Bone marrow (tissue), 2 donors: ENCODE data around the gene LILRA5.
"Not testable (repeated sequence)": the region's sequence is repeated elsewhere in the genome, so short reads cannot be mapped to it uniquely, and the experiment has no call there.

Source experiments
- DNase-seq, 2 donors: peaks; one replicate each; lab custom pipeline; 2025; lab: John Stamatoyannopoulos, UW

Gene LILRA5

DNA sequence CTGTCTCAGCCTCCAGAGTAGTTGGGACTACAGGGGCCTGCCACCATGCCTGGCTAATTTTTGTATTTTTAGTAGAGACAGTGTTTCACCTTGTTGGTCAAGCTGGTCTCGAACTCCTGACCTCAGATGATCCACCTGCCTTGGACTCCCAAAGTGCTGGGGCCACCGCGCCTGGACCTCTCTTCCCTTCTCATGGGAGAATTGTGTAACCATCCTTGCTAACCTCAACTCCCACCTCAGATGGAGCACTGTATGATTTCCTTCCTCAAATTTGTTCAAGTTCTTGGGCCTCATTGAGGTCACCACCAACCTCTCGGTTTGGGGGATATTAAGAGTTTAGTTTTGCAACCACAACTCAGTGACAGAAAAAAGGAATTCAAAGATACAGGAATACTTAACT, 10.7 kb downstream of the LILRA5 start:
- peak in 1 of 2 donors; percentile 58 for DNase-seq

DNA sequence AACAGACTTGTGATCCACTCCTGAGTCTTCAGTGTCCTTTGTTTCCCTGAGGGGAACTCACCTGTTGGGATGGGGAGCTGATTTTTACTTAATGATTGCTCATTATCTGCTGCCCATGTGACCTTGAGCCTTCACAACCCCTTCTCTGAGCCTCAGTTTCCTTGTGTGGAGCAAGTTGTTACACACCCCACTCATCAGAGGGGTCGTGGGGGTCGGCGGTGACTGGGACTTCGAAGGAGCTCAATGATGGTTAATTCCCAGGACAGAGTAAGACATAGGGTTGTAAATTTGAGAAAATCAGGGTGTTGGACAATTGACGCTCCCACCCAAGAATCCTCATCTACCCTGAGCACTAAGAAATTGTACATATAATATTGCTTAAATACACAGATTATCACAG, 13.5 kb downstream of the LILRA5 start:
- DNase-seq = no peak

DNA sequence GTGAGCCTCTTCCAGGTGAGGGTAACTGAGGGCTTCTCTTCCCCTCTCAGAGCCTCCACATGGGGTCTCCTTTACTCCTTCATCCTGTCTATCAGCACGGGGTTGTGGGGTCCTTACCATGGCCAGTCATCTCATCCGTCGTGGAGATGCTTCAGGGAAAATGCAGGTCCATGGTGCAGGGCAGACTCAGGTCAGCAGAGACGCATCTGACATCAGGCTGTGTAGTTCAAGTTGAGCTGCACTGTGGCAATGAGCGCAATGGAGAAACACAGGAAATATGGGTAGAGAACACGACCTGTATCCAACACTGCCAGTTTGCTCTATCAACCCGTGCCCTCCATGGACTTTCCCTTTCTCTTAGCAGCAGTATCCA, 13.9 kb downstream of the LILRA5 start:
- DNase-seq = no peak

DNA sequence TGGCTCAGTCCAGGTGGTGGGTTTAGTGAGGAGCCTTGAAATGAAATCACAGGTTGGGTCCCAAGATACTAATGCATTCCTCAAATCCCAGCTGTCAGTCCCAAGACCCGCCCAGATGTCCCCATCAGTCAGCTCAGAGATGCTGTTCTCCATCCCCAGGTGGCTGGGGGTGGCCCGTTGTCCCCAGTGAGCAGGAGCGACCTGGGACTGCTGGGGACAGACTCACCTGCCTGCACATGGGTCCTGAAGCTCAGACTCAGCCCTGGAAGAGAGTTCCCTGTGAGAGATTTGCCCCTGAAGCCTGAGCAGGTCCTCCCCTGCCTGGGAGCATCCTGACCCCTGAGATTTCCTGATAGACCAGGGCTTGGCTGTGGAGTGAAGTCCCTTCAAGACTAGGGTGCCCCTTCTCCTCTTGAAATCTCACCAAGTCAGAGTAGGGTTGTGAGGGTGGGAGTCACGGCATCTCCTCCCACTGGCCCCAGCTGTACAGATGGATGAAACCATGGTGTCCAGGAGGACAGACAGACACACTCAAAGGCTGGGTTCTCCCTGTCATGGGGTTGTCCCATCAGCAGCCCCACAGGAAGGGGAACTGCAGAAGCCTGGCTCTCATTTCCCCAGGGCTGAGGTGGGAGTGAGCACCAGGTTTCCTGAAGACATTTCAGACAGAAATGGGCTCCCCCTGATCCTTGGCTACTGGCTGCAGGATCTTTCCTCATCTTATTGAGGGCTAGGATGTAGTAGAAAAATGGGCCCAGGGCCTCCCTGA, 14.4 kb downstream of the LILRA5 start:
- no peak for DNase-seq

DNA sequence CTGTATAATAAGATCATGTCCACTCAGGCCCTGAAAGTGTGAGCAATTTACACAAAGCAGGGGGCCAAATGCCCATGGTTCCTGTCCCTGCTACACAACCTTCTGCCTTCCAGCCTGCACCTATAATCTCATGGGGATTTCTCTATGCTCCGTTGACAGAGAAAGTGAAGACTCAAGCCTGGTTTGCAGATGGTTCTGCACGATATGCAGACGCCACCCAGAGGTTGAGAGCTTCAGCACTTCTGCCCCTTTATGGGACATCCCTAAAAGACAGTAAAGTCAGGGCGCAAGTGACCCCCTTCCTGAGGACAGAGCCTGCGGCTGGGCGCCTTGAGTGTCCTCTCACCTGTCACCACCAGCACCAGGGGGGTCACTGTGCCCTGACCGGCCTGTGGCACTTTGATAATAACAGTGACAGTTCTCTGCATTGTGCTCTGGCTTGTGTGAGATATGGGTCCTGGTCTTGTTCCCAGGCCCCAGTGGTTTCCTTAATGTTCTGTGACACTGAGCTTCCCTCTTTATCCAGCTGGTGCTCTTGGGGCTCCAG, 15.1 kb downstream of the LILRA5 start:
- no peak for DNase-seq

DNA sequence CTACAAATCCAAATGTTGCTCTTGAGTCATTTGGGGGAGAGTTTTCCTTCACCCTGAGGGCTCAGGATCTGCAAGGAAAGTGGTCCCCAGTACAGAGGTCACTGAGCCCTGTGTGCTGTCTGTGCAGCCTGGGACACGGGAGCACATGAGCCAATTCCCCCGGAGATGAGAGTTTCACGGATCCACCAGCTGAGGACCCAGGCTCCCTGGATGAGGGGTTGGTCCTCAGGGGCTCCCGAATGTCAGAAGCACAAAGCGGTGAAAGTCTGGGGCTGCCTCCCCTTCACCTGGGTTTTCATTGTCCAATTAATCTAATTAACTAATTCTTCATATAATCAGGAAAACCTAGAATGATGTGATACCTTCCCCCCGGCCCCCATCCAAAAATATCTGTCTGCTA, 18.4 kb downstream of the LILRA5 start:
- DNase-seq = no peak

DNA sequence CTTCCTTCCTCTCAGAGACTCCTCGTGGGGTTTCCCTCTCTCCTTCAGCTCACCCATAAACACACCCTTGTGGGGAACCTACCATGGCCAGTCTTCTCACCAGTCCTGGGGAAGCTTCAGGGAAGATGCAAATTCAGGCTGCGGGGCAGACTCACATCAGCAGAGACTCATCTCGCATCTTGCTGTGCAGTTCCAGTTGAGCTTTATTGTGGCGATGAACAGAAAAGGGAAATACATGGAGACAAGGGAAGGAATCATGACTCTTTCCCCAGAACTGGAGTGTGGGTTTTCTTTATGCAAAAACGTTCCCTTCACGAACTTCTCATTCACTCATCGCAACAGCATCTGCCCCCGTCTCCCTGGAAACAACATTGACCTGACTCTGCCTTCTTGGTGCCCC, 23.8 kb downstream of the LILRA5 start:
- DNase-seq = not testable (repeated sequence)

DNA sequence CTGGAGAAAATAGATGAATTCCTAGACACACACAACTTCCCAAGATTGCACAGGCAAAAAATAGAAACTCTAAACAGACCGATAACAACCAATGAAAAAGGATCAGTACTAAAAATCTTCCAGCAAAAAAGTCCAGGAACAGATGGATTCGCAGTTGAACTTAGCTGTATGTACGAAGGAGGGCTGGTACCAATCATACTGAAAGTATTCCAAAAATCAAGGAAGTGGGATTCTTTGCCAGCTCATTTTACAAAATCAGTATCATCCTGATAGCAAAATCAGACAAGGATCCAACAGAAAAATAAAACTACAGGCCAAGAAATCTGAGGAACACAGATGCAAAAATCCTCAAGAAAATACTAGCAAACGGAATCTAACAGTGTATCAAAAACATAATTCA, 25.5 kb downstream of the LILRA5 start:
- no peak for DNase-seq

DNA sequence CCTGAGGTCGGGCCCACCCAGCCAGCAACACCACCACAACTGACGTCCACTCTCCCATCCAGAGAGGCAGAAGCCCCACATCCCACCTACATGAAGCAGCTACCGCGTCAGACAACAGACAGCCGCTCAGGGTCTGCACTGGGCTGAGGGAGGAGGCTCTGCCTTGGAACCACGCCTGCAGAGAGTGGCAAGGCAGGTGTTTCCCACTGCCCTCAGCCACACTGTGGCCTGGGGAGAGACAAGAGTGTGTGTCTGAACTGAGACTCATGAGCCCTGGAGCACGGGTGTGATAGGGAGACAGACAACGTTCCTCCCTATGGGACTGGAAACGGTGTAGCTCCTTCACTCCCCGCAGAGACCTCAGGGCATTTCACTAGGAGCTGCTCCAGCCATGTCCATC, 26.7 kb downstream of the LILRA5 start:
- DNase-seq = not testable (repeated sequence)

DNA sequence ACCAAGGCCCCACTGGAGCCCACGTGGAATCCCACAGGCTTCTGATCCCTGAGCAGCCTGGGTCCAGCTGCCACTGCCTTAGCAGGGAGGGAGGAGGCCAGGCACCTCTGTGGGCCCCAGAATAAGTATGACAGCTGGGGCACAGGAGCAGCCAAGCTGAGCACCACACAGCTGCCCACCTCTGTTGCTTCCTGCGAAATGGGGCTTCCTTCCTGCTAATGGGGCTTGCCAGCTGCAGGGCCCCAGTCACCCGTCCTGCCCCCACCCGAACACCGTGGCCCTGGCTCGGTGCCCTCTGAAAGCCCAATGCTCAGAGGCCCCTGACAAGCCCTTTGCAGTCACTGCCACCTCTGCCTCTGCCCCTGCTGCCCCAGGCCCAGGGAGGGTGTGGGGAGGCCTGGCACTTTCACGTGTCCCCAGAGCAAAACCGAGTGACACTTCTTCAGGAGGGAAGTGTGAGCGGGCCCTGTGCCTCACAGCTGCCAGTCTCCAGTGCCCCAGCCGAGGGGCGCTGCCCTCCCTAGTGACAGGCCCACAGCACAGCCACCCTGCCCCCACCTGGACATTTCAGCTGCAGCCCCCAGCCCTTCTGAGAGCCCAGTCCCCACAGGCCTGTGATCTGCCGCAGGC, 27.4 kb downstream of the LILRA5 start:
- DNase-seq = peak in 1 of 2 donors; percentile 51

DNA sequence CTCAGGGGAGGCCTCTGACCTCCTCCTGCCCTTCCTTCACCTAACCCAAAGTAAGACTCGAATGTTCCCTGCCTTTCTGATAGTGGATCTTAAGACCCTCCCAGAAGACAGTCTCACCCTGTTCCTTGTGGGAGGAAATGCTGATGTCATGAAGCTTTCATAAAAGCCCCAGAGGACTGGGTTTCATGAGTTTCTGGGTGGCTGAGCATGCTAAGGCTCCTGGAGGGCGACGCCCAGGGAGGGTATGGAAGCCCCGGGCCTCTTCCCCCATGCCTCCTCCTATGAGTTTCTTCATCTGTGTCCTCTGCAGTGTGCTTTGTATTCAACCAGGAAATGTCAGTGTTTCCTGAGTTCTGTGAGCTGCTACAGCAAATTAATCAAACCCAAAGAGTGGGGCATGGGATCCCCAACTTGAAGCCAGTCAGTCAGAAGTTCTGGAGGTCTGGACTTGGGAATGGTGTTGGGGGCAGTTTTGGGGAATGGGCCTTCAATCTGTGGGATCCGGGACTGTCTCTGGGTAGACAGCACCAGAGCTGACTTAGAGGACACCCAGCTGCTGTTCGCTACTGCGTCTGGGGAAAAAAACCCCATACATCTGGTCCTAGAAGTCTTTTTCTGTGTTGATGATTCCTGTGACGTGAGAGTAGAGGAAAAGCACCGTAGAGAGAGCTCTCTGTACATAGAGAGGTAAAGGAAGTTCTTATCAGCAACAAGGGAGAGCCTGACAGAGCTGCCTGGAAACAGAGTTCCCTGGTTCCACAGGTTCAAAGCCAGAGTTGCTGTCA, 30.1 kb downstream of the LILRA5 start:
- peak in 1 of 2 donors; percentile 41 for DNase-seq

DNA sequence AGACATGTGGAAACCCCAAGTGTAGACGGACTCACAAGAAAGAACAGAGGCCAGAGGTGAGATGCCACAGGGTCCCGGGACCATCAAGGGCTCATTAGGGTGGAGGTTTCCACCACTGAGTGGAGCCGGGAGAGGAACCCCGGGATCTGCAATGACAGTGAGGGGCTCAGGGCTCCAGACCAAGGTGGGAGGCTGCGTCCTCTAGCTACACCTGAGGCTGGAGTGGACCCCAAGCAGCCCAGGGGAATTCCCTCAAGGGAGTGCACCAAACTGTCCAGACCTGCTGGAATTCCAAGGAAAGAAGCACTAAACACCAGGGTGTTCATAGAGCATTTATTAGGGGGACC, 31.3 kb downstream of the LILRA5 start:
- DNase-seq = not testable (repeated sequence)

DNA sequence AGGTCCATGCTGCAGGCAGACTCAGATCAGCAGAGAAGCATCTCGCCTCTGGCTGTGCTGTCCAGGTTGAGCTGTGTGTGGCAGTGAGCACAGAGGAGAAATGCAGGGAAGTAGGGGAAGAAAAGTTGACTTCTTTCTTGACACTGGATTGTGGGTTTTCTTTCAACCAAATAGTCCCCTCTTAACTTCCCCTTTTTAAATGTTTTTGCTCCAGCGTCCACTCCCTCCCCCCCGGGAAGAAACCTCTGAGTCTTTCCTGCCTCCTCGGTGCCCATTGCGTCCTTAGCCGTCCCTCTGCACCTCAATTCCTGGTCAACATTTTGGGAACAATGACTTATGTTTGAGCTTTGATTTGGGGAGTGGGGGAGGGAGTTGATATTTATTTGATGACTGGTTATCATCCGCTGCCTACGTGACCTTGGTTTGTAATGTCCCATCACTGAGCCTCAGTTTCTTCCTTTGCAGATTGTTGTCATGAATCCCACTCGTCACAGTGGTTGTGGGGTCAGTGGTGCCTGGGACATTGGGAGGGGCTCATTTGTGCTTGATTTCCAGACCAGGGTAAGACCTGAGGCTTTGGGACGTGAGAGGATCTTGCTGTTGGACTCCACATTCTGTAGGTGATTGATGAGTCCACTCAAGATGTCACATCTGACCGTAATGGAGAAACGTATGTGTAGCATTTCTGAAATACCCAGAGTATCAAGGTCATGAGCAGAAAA, 31.8 kb downstream of the LILRA5 start, which contains the start of gene LILRB2:
TSS of gene LILRB2 (minus strand) at position 104 of the 722 bp plus-strand sequence. CDS start 614 bp downstream, outside the sequence.
- DNase-seq = peak in 1 of 2 donors; percentile 69

DNA sequence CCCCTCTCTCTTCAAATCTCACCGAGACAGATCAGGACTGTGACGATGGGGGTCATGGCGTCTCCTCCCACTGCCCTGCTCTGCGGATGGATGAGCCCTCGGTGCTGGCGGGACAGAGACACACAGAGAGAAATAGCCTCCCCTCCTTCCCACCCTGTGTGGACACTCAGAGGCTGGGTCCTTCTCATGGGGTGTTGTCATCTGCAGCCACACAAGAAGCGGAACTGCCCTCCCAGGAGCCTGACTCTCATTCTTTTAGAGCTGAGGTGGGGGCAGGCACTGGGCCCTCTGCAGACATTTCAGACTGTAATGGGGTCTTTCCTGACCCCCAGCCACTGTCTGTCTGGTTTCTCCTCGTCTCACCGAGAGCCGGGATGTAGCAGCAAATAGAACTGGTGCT, 32.5 kb downstream of the LILRA5 start:
- peak in 1 of 2 donors; percentile 73 for DNase-seq

DNA sequence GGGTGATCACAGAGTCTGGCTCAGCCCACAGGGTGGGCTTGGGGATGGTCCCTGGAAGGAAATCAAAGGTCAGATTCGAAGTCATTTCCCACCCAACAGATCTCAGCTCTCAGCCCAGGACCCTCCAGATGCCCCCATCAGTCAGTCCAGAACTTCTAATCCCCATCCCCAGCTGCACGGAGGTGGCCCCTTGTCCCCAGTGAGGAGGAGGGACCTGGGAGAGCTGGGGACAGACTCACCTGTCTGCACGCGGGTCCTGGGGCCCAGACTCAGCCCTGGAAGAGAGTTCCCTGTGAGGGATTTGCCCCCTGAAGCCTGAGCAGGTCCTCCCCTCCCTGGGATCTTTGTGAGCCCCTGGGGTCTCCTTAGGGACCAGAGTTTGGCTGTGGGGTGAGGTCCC, 32.9 kb downstream of the LILRA5 start:
- not testable (repeated sequence) for DNase-seq

DNA sequence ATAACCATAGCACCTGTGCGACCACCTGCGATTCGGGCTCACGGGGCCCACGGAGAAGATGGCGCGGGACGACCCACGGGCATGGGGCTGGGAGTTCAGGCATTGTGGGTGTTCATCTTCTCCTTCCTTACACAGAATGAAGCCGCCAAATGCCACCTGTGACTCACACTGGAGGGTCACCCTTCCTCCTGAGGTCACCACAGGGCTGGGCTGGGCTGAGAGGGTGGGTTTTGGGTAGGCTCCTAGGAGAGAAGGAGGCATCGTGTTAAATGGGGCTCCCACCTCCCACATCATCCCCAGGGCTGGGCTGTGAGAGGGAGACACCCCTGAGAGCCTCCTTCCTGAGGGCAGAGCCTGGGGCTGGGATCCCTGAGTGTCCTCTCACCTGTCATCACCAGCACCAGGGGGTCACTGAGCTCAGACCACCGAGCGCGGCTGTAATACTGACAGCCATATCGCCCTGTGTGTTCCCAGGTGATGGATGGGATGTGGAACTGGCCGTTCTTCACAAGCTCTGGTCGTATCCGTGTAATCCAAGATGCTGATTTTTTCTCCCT, 33.5 kb downstream of the LILRA5 start:
- DNase-seq = no peak

DNA sequence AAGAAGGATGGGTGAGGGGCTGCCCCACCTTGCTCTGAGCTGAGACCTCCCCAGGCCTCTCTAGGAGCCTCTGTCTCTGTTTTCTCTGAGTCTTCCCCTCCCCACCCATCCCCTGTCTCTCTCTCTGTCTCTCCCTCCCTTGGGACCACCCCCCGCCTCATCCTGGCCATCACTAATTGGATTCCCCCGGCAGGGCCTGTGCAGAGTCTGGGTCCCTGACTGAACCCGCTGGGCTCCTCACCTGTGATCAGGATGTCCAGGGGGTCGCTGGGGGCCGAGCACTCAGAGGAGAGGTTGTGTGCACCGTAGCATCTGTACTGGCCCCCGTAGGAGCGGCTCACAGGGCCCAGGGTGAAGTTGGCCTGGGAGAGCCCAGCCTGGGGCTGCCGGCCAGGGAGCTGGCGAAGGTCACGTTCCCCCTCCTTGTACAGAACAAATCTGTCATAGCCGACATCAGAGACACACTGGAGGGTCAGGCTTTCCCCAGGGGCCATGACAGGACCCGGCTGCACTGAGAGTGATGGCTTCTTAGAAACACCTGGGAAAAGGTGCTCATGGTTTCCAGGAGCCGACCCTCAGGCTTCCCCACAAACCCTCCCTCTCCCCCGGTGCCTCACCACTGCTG, 34.3 kb downstream of the LILRA5 start:
- DNase-seq = not testable (repeated sequence)

DNA sequence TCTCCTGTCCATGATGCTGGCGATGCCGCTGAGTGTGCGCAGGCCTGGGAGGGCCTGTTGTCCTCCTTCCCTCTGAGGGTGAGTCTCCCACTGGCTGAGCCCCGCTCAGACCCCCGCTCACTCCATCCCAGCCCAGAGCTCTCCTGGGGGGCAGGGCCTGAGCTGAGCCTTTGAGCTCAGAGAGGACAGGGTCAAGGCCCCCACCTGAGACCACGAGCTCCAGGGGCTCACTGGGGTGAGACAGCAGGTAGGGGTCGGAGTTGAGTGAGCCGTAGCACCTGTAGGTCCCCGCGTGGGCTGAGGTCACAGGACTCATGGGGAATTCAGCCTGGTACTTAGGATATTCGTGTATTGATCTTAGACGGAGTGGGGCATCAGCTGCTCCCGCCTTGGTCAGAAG, 34.9 kb downstream of the LILRA5 start:
- not testable (repeated sequence) for DNase-seq

DNA sequence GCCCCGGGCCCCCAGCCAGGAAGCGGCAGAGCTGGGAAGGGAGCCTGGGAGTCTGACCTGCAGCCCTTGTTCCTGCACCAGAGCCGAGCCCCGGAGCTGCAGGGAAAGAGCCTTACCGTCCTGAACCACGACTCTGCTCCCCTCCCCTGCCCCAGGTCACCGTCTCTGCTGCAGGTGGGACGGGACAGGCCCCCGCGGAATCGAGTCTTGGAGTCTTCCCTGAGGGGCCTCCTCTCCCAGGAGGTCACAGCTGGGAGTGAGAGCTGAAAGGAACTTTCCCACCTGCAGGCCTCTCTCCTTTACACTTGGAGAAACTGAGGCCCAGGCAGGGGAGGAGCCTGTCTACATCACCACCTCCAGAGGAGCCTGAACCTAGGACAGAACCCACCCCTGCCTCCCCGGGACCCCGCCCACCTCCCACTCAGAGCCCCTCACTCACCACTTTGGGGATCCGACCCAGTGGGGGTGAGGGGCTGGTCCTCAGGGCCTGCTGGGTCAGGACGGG, 35.8 kb downstream of the LILRA5 start:
- DNase-seq = not testable (repeated sequence)

DNA sequence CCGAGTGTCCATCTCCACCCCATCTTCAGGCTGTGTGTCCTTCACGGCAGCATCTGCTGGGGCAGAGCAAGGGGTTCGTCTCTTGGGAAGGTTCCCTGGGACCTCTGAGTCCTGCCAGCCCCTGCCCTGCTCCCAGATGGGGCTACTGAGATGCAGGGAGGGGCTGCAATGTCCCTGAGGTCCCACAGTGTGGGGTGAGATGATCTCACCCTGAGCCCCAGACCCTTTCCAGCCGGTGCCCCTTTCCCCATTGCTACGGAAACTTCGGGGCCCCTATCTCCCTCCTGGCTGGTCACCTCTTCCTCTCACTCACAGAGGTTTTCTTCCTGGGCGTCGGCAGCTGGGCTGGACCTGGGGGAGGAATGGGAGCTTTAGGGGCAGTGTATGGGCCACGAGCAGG, 37.0 kb downstream of the LILRA5 start:
- no peak for DNase-seq

DNA sequence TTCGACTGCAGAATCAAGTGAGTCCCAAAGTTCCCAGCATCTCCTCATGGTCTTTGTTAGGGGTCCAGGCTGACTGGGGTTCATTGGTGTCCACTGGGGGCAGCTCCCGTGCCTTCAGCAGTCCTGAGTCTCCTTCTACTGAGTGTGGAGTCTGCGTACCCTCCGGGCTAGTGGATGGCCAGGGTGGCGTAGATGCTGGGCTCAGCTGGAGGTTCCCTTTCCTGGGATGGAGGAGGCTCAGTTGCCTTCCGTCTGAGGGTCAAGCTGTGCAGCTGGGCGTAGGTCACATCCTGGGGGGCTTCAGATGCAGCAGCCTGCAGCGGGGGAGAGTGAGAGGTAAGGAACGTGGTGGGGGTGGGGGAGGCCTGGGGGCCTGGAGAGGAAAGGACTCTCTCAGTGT, 38.5 kb downstream of the LILRA5 start:
- DNase-seq = not testable (repeated sequence)
